Measurements from ENCODE around the gene ACRV1.
"Not testable (repeated sequence)": the region's sequence is repeated elsewhere in the genome, so short reads cannot be mapped to it uniquely, and the experiment has no call there.

The ACRV1 gene, protein sequence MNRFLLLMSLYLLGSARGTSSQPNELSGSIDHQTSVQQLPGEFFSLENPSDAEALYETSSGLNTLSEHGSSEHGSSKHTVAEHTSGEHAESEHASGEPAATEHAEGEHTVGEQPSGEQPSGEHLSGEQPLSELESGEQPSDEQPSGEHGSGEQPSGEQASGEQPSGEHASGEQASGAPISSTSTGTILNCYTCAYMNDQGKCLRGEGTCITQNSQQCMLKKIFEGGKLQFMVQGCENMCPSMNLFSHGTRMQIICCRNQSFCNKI

DNA sequence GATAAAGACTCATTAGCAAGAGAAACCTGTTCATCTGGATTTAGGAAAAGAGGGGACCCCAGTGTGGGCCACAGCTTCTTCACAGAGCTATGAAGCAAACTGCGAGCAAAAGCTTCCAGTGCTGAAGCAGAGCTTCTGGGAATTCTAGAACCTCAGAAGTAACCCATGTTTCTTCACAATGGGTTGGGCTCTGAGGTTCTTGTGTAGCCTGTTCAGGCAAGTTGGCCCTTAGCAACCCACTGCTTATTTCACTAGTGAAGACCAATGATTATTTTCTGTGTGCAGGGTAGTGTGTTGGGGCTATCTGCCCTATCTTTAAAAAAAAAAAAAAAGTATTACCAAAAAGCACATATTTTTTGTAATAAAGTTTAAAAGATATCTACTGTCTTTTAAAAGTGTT is at the start of gene ACRV1:
ACRV1 (minus strand) TSS at position 101 of the 400 bp plus-strand sequence; CDS start at position 34, 67 bp downstream.
- no peak within 1 kb of the TSS for H3K4me3 Mint-ChIP-seq
- no peaks in the 10 kb centered on the region for H3K9me3 Mint-ChIP-seq
- CTCF ChIA-PET, result interaction anchor here (1.3 to 2.4 kb wide), 2 partner anchors 10 to 22 kb away, joined by 3 to 11 read pairs; no protein-coding TSS in a partner anchor
- H3K4me1 Mint-ChIP-seq, result no peaks in the 10 kb centered on the region
- H3K27me3 Mint-ChIP-seq, result no peaks in the 10 kb centered on the region
- no peak for DNase-seq
- no peak within 1 kb of the TSS for H3K27ac Mint-ChIP-seq
- peaks cover 33% of the 10 kb centered on the region for H3K36me3 Mint-ChIP-seq

DNA sequence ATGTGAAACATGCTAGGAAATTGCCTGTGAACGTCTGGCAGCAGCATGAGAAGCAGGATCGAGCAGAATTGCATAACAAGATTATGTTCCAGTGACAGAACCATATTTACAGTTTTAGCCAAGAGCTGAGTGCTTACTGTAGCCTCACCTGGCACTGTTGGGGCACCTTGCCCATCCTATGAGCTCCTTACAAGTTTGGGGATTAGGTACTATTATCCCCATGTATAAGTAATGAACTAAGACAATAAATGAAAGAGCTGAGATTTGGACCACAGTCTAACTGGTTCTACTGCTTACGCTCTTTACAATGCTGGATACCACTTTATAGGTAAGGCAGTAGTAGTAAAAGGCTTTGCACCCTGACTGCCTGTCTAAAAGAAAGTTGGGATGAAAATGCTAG is 48.3 kb upstream of the ACRV1 start:
- H3K4me3 Mint-ChIP-seq, result no peak overlapping the region
- no peak overlapping the region for H3K27ac Mint-ChIP-seq
- peaks cover 8% of the 10 kb centered on the region for H3K27me3 Mint-ChIP-seq
- H3K36me3 Mint-ChIP-seq, result no peaks in the 10 kb centered on the region
- no peak for DNase-seq
- H3K9me3 Mint-ChIP-seq, result no peaks in the 10 kb centered on the region
- CTCF ChIA-PET, result no interaction called here
- no peaks in the 10 kb centered on the region for H3K4me1 Mint-ChIP-seq

DNA sequence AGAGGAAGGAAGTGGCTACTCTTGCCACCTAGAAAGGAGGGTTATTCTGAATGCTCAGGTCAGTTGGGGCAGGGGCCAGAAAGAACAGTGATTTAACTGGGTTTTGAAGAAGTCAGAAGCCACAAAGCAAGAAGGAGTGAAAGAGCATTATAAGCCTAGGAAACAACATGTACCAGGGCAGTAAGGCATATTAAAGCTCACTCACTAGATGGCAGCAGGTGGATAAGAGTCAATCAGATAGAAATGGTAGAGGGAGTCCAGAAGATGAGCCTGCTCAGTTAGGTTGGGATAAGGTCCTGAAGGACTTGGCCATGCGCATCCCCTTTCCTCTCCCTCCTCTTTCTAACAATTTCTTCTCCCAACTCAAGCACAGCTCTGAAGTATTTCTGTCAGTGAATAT is 43.5 kb upstream of the ACRV1 start:
- H3K9me3 Mint-ChIP-seq, result no peaks in the 10 kb centered on the region
- H3K4me3 Mint-ChIP-seq, result no peak overlapping the region
- H3K36me3 Mint-ChIP-seq, result no peaks in the 10 kb centered on the region
- no peak overlapping the region for H3K27ac Mint-ChIP-seq
- no peaks in the 10 kb centered on the region for H3K4me1 Mint-ChIP-seq
- DNase-seq, result no peak
- peaks cover 8% of the 10 kb centered on the region for H3K27me3 Mint-ChIP-seq
- CTCF ChIA-PET, result interaction anchor here (1.1 kb wide), 1 partner anchor 149 kb away, joined by 3 read pairs; no protein-coding TSS in a partner anchor

DNA sequence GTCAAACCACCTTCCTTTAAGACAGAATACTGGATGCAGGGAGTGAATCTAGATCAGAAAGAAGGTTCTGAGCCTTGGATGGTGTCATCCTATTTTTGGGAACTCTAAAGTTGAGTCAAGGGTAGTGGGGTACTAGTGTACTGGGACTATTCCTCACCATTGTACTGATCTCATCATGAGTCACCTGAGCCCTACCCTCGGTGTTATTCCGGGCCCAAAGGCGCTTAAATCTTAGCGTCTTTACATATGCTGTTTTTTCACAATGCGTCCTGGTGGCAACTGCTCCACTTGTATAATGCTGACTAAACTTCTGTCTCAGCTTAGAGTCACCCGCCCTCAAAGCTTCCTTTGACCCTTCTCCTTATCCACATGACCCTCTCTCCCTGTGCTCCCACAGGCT is 40.1 kb upstream of the ACRV1 start:
- H3K27me3 Mint-ChIP-seq, result peaks cover 16% of the 10 kb centered on the region
- H3K27ac Mint-ChIP-seq, result no peak overlapping the region
- H3K9me3 Mint-ChIP-seq, result no peaks in the 10 kb centered on the region
- DNase-seq, result no peak
- no peak overlapping the region for H3K4me3 Mint-ChIP-seq
- no peaks in the 10 kb centered on the region for H3K4me1 Mint-ChIP-seq
- CTCF ChIA-PET, result no interaction called here
- no peaks in the 10 kb centered on the region for H3K36me3 Mint-ChIP-seq

DNA sequence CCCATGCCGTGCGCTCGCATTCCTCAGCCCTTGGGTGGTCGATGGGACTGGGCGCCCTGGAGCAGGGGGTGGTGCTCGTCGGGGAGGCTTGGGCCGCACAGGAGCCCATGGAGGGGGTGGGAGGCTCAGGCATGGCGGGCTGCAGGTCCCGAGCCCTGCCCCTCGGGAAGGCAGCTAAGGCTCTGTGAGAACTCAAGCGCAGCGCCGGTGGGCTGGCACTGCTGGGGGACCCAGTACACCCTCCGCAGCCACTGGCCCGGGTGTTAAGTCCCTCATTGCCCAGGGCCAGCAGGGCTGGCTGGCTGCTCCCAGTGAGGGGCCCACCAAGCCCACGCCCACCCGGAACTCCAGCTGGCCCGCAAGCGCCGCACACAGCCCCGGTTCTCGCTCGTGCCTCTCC is 24.0 kb upstream of the ACRV1 start:
- DNase-seq, H3K4me3 Mint-ChIP-seq, H3K27ac Mint-ChIP-seq, H3K4me1 Mint-ChIP-seq, H3K36me3 Mint-ChIP-seq, CTCF ChIA-PET, H3K9me3 Mint-ChIP-seq: not testable (repeated sequence)
- H3K27me3 Mint-ChIP-seq, result peaks cover 13% of the 10 kb centered on the region

DNA sequence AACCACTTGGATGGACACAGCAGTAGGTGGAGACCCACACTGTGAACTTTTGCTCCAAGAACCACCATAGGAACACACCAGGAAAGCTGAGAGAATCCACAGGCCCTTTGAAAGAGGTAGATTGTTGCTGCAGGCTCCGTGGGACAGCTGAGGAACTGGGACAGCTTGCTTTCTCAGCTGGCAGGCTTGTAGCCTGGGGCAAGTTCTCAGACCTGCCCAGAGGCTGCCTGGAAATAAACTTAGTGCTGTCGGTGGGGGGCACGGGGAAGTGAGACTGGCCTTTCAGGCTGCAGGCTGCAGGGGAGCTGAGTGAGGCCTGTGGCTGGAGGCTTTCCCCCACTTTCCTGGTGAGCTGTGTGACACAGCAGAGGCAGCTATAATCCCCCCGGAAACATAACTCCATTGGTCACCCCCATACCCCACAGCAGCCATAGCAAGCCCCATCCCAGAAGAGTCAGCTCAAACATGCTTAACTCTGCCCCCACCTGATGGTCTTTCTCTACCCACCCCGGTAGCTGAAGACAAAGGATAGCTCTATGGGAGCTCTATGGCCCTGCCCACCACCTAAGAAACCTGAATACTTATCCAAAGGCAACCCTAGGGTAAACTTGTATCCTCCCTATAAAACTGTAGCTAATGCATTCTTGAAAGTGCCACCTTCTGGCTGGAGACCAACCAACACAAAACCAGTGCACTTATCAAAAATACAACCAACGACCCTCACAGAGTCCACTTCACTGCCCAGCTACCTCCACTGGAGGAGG is 21.4 kb upstream of the ACRV1 start:
- Mint-ChIP-seq H3K36me3 (no peaks in the 10 kb centered on the region), H3K4me1 (no peaks in the 10 kb centered on the region), H3K9me3 (peaks cover 2% of the 10 kb centered on the region), H3K27ac (no peak overlapping the region), H3K27me3 (peaks cover 6% of the 10 kb centered on the region), H3K4me3 (no peak overlapping the region)
- DNase-seq, result no peak
- CTCF ChIA-PET, result interaction anchor here (0.7 to 0.9 kb wide), 2 partner anchors 9 to 248 kb away, joined by 3 read pairs; no protein-coding TSS in a partner anchor

DNA sequence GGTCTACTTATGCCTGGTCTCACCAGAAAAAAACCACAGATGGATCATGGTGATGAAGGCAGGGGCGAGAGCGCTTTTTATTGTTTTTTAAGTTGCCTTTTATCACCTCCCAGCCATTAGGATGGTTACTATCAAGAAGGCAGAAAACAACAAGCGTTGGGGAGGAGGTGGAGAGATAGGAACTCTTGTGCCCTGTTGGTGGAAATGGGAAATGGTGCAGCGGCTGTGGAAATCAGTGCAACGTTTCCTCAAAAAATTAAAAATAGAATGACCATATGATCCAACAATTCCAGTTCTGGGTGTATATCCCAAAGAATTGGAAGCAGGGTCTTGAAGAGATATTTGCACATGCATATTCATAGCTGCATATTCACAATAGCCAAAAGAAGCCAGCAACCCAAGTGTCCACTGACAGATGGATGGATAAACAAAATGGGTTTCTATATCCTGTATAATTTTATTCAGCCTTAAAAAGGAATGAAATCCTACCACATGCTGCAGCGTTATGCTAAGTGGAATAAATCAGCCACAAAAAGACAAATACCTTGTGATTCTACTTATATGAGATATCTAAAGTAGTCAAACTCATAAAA is 20.5 kb upstream of the ACRV1 start:
- no peak overlapping the region for H3K4me3 Mint-ChIP-seq
- H3K4me1 Mint-ChIP-seq, result no peaks in the 10 kb centered on the region
- peaks cover 6% of the 10 kb centered on the region for H3K27me3 Mint-ChIP-seq
- no peaks in the 10 kb centered on the region for H3K36me3 Mint-ChIP-seq
- H3K27ac Mint-ChIP-seq, result no peak overlapping the region
- DNase-seq, result no peak
- CTCF ChIA-PET, result interaction anchor here (0.9 kb wide), 1 partner anchor 8 kb away, joined by 3 read pairs; no protein-coding TSS in a partner anchor
- peaks cover 2% of the 10 kb centered on the region for H3K9me3 Mint-ChIP-seq

DNA sequence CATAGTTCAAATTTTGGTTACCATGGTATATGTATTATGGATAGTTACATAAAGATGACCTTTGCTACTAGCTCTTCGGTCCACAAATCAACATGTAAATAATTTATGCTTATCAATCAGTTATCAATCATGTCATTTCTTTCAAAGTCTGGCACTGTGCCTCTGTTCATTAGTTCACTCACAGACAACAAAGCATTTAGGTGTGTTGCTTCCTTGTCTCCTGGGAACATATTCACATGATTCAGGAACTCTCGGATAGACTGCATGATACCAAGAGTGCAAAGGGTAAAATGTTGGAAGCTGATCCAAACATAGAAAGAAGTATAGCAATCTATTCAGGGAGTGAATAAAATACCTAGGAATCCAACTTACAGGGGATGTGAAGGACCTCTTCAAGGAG is 14.3 kb upstream of the ACRV1 start:
- Mint-ChIP-seq H3K27me3 (peaks cover 7% of the 10 kb centered on the region), H3K4me3 (no peak overlapping the region), H3K9me3 (no peaks in the 10 kb centered on the region), H3K36me3 (no peaks in the 10 kb centered on the region), H3K4me1 (no peaks in the 10 kb centered on the region), H3K27ac (no peak overlapping the region)
- DNase-seq, result no peak
- CTCF ChIA-PET, result no interaction called here

DNA sequence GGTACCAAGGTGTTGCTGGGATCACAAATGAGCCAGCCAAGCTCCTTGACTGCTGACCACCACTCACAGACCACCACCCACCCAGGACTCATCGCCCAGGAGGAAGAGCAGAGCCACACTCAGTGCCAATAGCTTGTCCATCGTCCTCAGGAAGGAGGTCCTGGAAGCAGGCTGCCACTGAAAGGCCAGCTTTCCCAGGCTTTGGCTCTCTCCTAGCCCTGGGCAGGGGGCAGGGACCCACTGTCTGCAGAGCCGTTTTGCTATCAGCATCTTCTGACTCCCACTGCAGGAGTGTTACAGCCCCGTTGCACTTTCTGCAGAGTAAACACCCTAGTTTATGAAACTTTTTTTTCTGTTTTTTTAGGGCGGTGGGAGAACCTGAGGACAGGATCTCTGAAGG is 12.2 kb upstream of the ACRV1 start:
- Mint-ChIP-seq H3K4me1 (no peaks in the 10 kb centered on the region), H3K27me3 (peaks cover 6% of the 10 kb centered on the region), H3K36me3 (peaks cover 2% of the 10 kb centered on the region), H3K4me3 (no peak overlapping the region), H3K9me3 (no peaks in the 10 kb centered on the region), H3K27ac (no peak overlapping the region)
- CTCF ChIA-PET, result interaction anchor here (1.0 kb wide), 1 partner anchor 9 kb away, joined by 3 read pairs; no protein-coding TSS in a partner anchor
- no peak for DNase-seq

DNA sequence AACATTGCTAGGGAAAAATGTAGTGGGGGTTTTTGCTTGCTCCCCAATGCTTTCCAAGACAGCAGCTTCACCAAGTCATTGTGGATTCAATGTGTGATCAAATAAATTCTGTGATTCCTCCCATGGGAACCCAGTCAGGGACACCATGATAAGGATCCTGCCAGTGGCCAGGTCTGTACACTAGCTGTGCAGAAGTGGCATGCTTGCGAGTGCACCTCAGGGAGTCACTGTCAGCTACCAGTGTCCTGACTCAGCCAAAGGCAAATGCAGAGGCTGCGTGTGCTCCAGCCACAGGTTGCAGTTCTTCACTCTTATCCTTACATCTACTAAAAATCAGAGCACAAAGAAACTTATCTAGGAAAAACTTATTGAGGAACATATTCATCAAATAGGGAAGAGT is 9.4 kb upstream of the ACRV1 start:
- H3K9me3 Mint-ChIP-seq, result no peaks in the 10 kb centered on the region
- CTCF ChIA-PET, result no interaction called here
- no peak overlapping the region for H3K27ac Mint-ChIP-seq
- no peak for DNase-seq
- no peaks in the 10 kb centered on the region for H3K4me1 Mint-ChIP-seq
- H3K4me3 Mint-ChIP-seq, result no peak overlapping the region
- peaks cover 2% of the 10 kb centered on the region for H3K36me3 Mint-ChIP-seq
- peaks cover 6% of the 10 kb centered on the region for H3K27me3 Mint-ChIP-seq

DNA sequence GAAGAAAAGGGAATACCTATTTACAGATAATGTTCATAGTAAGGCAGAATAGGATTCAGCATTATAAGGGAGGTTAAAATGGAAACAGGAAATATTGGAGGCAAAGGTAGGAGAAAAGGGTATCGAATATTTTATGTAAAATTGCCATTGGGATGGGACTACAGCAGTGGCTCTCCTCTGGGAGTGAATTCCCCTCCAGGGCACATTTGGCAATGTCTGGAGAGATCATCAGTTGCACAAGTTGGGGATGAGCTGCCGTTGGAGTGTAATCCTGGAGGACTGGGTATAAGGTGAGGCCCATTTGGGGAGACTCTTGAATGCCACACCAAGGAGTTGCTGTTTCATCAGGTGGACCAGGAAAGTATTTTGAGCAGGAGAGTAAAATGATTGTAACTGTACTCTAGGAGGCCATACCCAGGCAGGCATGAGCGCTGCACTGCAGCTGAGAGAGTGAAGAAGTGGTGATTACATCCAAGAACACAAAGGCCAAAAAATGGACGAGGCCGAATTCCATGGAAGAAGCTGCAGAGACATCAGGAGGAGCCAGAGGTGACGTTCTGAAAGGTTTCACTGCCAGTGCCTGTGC is 8.7 kb upstream of the ACRV1 start:
- DNase-seq, result no peak
- CTCF ChIA-PET, result no interaction called here
- H3K27me3 Mint-ChIP-seq, result peaks cover 3% of the 10 kb centered on the region
- H3K27ac Mint-ChIP-seq, result no peak overlapping the region
- H3K4me1 Mint-ChIP-seq, result no peaks in the 10 kb centered on the region
- no peaks in the 10 kb centered on the region for H3K9me3 Mint-ChIP-seq
- H3K4me3 Mint-ChIP-seq, result no peak overlapping the region
- peaks cover 2% of the 10 kb centered on the region for H3K36me3 Mint-ChIP-seq

DNA sequence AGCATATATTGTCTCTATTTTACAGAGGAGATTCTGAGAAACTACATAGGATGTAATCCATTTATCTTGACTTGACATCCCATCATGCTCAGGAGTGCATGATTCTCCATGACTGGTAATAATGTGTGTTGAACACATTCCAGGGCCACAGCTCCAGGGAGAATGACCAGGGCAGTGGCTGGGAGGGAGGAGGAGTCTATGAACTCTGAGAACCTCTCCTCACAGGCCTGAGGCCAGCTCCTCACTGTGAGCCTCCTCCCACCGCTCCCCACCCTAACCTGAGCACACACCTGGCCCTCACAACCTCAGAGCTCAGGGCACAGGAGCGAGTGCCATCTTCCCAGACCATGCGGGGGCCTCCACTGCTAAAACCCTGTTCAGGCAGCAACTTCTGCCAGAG is 8.0 kb upstream of the ACRV1 start:
- H3K27ac Mint-ChIP-seq, result no peak overlapping the region
- H3K4me3 Mint-ChIP-seq, result no peak overlapping the region
- peaks cover 4% of the 10 kb centered on the region for H3K36me3 Mint-ChIP-seq
- no peaks in the 10 kb centered on the region for H3K27me3 Mint-ChIP-seq
- DNase-seq, result no peak
- H3K4me1 Mint-ChIP-seq, result no peaks in the 10 kb centered on the region
- CTCF ChIA-PET, result no interaction called here
- no peaks in the 10 kb centered on the region for H3K9me3 Mint-ChIP-seq

DNA sequence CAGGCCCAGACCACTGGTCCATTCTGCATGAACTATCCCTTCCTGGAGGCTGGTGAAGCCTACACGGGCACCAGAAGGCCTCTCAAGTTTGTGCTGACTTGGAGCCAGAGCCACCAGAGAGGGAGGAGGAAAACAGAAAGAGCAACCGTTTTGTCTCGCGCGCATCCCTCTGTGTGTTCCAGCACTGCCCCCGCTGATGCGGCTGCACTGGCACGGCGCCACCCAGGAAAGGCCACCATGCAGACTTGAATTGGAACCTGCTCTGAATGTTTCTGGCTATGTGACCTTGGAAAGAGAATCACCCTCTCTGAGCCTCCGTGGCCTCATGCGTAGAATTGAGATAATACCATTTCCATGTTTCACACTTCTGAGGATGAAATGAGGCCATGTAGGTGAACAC is 7.4 kb upstream of the ACRV1 start:
- H3K9me3 Mint-ChIP-seq, result no peaks in the 10 kb centered on the region
- H3K4me3 Mint-ChIP-seq, result no peak overlapping the region
- no peak for DNase-seq
- H3K36me3 Mint-ChIP-seq, result peaks cover 4% of the 10 kb centered on the region
- no peaks in the 10 kb centered on the region for H3K27me3 Mint-ChIP-seq
- no peak overlapping the region for H3K27ac Mint-ChIP-seq
- CTCF ChIA-PET, result no interaction called here
- H3K4me1 Mint-ChIP-seq, result no peaks in the 10 kb centered on the region

DNA sequence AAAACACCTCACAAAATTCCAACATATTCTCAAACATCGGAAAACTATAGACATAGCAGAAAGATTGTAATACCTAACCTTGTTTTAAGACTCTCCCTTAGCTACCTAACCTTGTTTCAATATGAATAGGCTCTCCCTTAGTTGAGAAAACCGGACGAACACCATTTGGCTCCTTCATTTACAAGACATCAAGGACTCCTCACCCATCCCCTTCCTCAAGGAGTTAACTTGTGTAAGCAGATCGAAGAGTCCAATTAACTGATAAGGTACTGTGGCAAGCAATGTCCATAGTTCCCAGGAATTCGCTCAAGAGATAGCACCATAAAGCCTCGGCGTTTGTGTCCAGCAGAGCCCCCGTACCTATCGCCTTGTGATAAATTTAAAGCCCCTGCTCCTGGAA is 4.6 kb upstream of the ACRV1 start:
- peaks cover 10% of the 10 kb centered on the region for H3K36me3 Mint-ChIP-seq

More for the DNA sequence above, 4.6 kb upstream of the ACRV1 start:
- Mint-ChIP-seq H3K27me3 (no peaks in the 10 kb centered on the region), H3K9me3 (no peaks in the 10 kb centered on the region), H3K27ac (no peak overlapping the region), H3K4me3 (no peak overlapping the region), H3K4me1 (no peaks in the 10 kb centered on the region)
- DNase-seq, result no peak
- CTCF ChIA-PET, result no interaction called here
